Measurements from ENCODE around the gene ABCC4. TPM values are rescaled to one million over a fixed set of nuclear protein-coding genes. Genes with fewer than 3 reads are reported as not detected.

ABCC4 gene
- total RNA-seq, 4 donors from 2014 or later, result 5.1 to 51.2 (median 14.6) TPM

GRCh38 chr13:95212983-95213850, 88.0 kb downstream of the ABCC4 start:
- Histone ChIP-seq H3K27me3 (no peaks in the 10 kb centered on the region), H3K27ac (no peak overlapping the region), H3K4me3 (no peak overlapping the region), H3K9me3 (no peaks in the 10 kb centered on the region), H3K36me3 (no peaks in the 10 kb centered on the region), H3K4me1 (no peaks in the 10 kb centered on the region)
- no peak for TF ChIP-seq POLR2A (IDR thresholded peaks at IDR 0.05)
- TF ChIP-seq POLR2AphosphoS5 (IDR thresholded peaks at IDR 0.05), result no peak
- TF ChIP-seq EP300 (IDR thresholded peaks at IDR 0.05), result no peak
- no peak for TF ChIP-seq CTCF (IDR thresholded peaks at IDR 0.05)
- DNase-seq (ENCODE audit: low spot score in 2 of 2), result no peak
- WGBS, result 58% methylated on average over 11 of the region's 11 CpGs

GRCh38 chr13:95209109-95209508, 92.1 kb downstream of the ABCC4 start:
- no peaks in the 10 kb centered on the region for H3K36me3 ChIP-seq
- no peaks in the 10 kb centered on the region for H3K4me1 ChIP-seq
- TF ChIP-seq EP300 (IDR thresholded peaks at IDR 0.05), result no peak
- TF ChIP-seq CTCF (IDR thresholded peaks at IDR 0.05), result no peak
- no peak for TF ChIP-seq POLR2A (IDR thresholded peaks at IDR 0.05)
- no peak for TF ChIP-seq POLR2AphosphoS5 (IDR thresholded peaks at IDR 0.05)
- 88% methylated on average over 1 of the region's 1 CpG for WGBS
- H3K27me3 ChIP-seq, result no peaks in the 10 kb centered on the region
- DNase-seq (ENCODE audit: low spot score in 2 of 2), result no peak
- H3K4me3 ChIP-seq, result no peak overlapping the region
- H3K27ac ChIP-seq, result no peak overlapping the region
- no peaks in the 10 kb centered on the region for H3K9me3 ChIP-seq

GRCh38 chr13:95207769-95208366, 93.4 kb downstream of the ABCC4 start:
- 59% methylated on average over 12 of the region's 12 CpGs for WGBS
- Histone ChIP-seq H3K27ac (no peak overlapping the region), H3K36me3 (no peaks in the 10 kb centered on the region), H3K9me3 (no peaks in the 10 kb centered on the region), H3K4me1 (no peaks in the 10 kb centered on the region), H3K27me3 (no peaks in the 10 kb centered on the region), H3K4me3 (no peak overlapping the region)
- DNase-seq (ENCODE audit: low spot score in 2 of 2), result no peak
- TF ChIP-seq CTCF (IDR thresholded peaks at IDR 0.05), result no peak
- no peak for TF ChIP-seq POLR2AphosphoS5 (IDR thresholded peaks at IDR 0.05)
- TF ChIP-seq POLR2A (IDR thresholded peaks at IDR 0.05), result no peak
- no peak for TF ChIP-seq EP300 (IDR thresholded peaks at IDR 0.05)

GRCh38 chr13:95206116-95206515, 95.1 kb downstream of the ABCC4 start:
- WGBS, result 88% methylated on average over 4 of the region's 4 CpGs
- no peak overlapping the region for H3K27ac ChIP-seq
- DNase-seq (ENCODE audit: low spot score in 2 of 2), result no peak

More at GRCh38 chr13:95206116-95206515, 95.1 kb downstream of the ABCC4 start:
- TF ChIP-seq POLR2A (IDR thresholded peaks at IDR 0.05) (no peak), CTCF (IDR thresholded peaks at IDR 0.05) (no peak), POLR2AphosphoS5 (IDR thresholded peaks at IDR 0.05) (no peak), EP300 (IDR thresholded peaks at IDR 0.05) (no peak)
- no peaks in the 10 kb centered on the region for H3K27me3 ChIP-seq
- no peak overlapping the region for H3K4me3 ChIP-seq
- H3K9me3 ChIP-seq, result no peaks in the 10 kb centered on the region
- no peaks in the 10 kb centered on the region for H3K36me3 ChIP-seq
- H3K4me1 ChIP-seq, result no peaks in the 10 kb centered on the region

Data from suprapubic skin (tissue), 4 donors.